Measurements from ENCODE around the gene TMTC1.

The TMTC1 gene

DNA sequence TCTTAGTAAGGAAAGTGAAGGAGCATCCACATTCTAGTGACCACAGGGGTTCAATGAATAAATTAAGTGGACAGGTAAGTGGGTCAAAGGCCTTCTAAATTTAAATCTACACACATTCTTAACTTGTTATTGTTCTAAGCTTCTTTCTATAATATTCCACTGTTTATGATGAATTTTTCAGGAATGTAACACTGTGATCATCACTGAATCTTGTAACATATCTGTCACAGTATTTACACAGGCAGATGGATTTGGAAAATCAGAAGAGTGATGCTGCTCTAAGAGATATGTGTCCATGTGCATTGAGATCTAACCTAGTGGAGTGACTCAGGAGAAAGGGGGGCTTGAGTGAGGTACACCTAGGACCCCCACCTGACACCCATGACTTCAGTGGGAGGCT is 170.8 kb downstream of the TMTC1 start:
- Histone ChIP-seq H3K4me3 (ENCODE audit: low read depth, low read length) (no peak overlapping the region), H3K4me2 (ENCODE audit: low read length) (no peak overlapping the region), H2AFZ (no peak overlapping the region), H3K36me3 (ENCODE audit: control insufficient read depth, insufficient read depth, low read length) (no peaks in the 10 kb centered on the region), H3K27ac (no peak overlapping the region), H3K79me2 (peaks cover 4% of the 10 kb centered on the region), H3K9me3 (ENCODE audit: control insufficient read depth, low read length) (no peaks in the 10 kb centered on the region), H3K4me1 (peaks cover 6% of the 10 kb centered on the region), H3K27me3 (ENCODE audit: control insufficient read depth, insufficient read depth, low read length) (no peaks in the 10 kb centered on the region), H3K9ac (no peak overlapping the region)
- TF ChIP-seq, protein P1, sequence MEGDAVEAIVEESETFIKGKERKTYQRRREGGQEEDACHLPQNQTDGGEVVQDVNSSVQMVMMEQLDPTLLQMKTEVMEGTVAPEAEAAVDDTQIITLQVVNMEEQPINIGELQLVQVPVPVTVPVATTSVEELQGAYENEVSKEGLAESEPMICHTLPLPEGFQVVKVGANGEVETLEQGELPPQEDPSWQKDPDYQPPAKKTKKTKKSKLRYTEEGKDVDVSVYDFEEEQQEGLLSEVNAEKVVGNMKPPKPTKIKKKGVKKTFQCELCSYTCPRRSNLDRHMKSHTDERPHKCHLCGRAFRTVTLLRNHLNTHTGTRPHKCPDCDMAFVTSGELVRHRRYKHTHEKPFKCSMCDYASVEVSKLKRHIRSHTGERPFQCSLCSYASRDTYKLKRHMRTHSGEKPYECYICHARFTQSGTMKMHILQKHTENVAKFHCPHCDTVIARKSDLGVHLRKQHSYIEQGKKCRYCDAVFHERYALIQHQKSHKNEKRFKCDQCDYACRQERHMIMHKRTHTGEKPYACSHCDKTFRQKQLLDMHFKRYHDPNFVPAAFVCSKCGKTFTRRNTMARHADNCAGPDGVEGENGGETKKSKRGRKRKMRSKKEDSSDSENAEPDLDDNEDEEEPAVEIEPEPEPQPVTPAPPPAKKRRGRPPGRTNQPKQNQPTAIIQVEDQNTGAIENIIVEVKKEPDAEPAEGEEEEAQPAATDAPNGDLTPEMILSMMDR (IDR thresholded peaks at IDR 0.05), result no peak

DNA sequence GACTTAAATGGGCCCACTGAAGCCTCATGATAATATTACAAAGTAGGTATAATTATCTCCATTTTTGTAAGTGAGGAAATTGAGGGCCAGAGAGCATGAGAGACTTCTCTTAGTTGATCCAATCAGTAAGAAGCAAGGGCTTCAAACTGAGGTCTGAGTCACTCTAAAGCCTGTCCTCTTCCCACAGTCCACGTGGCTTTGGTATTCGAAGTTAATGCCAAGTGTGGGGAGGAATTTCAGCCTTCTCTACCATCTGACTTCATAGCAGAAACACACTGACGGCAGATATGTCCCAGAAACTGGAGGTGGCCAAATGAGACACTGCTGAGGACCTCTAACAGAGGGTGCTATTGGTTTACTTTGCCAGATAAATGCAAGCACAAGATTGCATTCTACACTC is 171.8 kb downstream of the TMTC1 start:
- Histone ChIP-seq H3K79me2 (peaks cover 4% of the 10 kb centered on the region), H3K27ac (no peak overlapping the region), H2AFZ (no peak overlapping the region), H3K4me1 (peaks cover 4% of the 10 kb centered on the region), H3K27me3 (ENCODE audit: control insufficient read depth, insufficient read depth, low read length) (no peaks in the 10 kb centered on the region), H3K9ac (no peak overlapping the region), H3K4me2 (ENCODE audit: low read length) (no peak overlapping the region), H3K4me3 (ENCODE audit: low read depth, low read length) (no peak overlapping the region), H3K9me3 (ENCODE audit: control insufficient read depth, low read length) (no peaks in the 10 kb centered on the region), H3K36me3 (ENCODE audit: control insufficient read depth, insufficient read depth, low read length) (no peaks in the 10 kb centered on the region)
- TF ChIP-seq, protein P1 (IDR thresholded peaks at IDR 0.05), result no peak

DNA sequence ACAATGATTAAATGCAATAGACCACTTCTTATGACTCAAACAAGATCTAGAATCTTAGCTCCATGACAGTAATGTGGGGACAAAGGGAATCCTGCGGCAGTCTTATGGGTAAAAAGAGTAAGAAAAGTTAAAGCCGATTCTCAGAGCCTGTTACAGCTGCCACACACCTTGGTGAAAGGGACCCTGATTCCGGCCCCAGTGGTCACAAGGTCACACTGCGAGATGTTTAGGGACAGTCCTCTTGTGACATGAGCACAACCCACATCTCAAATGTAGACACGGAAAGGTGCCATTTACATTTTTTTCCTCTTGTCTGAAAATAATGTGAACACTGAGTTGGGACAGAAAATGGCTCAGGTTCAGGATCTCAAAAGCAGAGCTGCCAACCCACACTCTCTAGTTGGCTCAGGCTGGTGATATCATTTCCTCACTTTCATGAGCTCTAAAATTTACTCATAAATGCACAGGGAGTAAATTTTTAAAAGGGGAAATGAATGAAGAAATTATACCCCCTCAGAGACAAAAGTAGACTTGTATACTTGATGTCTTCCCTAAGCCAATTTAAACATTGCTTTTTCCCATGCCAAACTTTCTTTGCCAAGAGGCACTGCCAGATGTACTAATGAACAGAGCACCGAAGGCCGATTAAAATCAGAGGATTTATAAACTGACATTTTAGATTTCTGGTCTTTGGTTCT is 173.1 kb downstream of the TMTC1 start:
- H3K36me3 ChIP-seq (ENCODE audit: control insufficient read depth, insufficient read depth, low read length), result no peaks in the 10 kb centered on the region
- peaks cover 4% of the 10 kb centered on the region for H3K4me1 ChIP-seq
- no peak overlapping the region for H3K4me2 ChIP-seq (ENCODE audit: low read length)
- H3K79me2 ChIP-seq, result peaks cover 4% of the 10 kb centered on the region
- no peak overlapping the region for H3K27ac ChIP-seq
- H3K9ac ChIP-seq, result no peak overlapping the region
- TF ChIP-seq, protein P1 (IDR thresholded peaks at IDR 0.05), result no peak
- no peaks in the 10 kb centered on the region for H3K27me3 ChIP-seq (ENCODE audit: control insufficient read depth, insufficient read depth, low read length)
- no peaks in the 10 kb centered on the region for H3K9me3 ChIP-seq (ENCODE audit: control insufficient read depth, low read length)
- no peak overlapping the region for H2AFZ ChIP-seq
- no peak overlapping the region for H3K4me3 ChIP-seq (ENCODE audit: low read depth, low read length)

DNA sequence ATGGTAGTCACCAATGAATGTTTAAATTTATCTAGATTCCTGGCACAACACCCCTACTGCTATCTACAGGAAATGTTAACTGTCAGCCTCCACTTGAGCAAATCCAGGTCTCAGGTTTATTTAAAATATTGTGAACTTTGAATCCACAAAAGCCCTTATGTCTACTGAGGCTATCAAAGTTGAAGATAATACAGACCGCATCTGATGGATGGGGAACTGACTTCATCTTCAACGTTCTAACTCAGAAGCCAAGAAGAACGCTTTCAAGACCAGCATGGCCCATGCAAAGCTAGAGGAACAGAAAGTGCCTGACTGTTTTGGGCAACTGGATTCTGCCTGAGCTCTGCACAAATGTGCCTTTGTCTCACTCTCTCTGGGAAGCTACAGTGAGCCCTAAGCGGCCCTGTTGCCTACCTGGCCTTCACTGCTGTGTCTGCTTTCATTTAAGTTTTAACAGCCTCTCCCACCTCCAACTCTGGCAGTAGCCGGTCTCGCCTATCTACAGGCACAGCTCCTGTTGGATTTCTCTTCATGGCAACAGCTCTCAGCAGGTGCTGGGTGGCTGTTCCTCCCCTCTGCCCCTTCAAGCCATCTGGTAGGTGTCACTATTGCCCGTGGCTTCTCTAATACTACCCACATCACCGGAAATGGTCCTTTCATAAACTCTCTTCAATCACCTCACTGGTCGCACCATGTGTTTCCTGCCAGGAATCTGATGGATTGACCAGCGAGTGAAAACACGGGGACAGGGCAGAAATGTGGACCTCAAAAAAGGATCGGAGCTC is 174.1 kb downstream of the TMTC1 start:
- TF ChIP-seq, protein P1 (IDR thresholded peaks at IDR 0.05), result no peak

More for the DNA sequence above, 174.1 kb downstream of the TMTC1 start:
- no peak overlapping the region for H3K27ac ChIP-seq
- peaks cover 4% of the 10 kb centered on the region for H3K79me2 ChIP-seq
- peaks cover 4% of the 10 kb centered on the region for H3K4me1 ChIP-seq
- no peaks in the 10 kb centered on the region for H3K9me3 ChIP-seq (ENCODE audit: control insufficient read depth, low read length)
- no peak overlapping the region for H3K4me2 ChIP-seq (ENCODE audit: low read length)
- peak overlapping the region; percentile 1 for H2AFZ ChIP-seq
- no peaks in the 10 kb centered on the region for H3K27me3 ChIP-seq (ENCODE audit: control insufficient read depth, insufficient read depth, low read length)
- no peak overlapping the region for H3K4me3 ChIP-seq (ENCODE audit: low read depth, low read length)
- H3K36me3 ChIP-seq (ENCODE audit: control insufficient read depth, insufficient read depth, low read length), result no peaks in the 10 kb centered on the region
- H3K9ac ChIP-seq, result no peak overlapping the region
